ENCODE results near the gene NELFE. TPM values are rescaled to one million over a fixed set of nuclear protein-coding genes. Genes with fewer than 3 reads are reported as not detected.

NELFE gene
- total and polyA plus RNA-seq, 2 of the 13 experiments (the other 11 are each of a cell fraction or from before 2014, with no cell fraction given) = 51.3 to 69.8 TPM

GRCh38 chr6:31971993-31972708 is 13.4 kb upstream of the NELFE start, which contains the start of gene DXO (continued):
- TF ChIP-seq ZNF407 (CRISPR knock-in tag; IDR thresholded peaks at IDR 0.05; ENCODE audit: not compliant biosample characterization) (peak; percentile 46), KDM6A (CRISPR knock-in tag; IDR thresholded peaks at IDR 0.05; ENCODE audit: low read depth) (no peak), ZNF510 (CRISPR knock-in tag; IDR thresholded peaks at IDR 0.05; ENCODE audit: low read depth) (peak; percentile 20; the same call in 1 of the 2 replicates), ELF1 (CRISPR knock-in tag; IDR thresholded peaks at IDR 0.05) (peak; percentile 98), STAT5B (CRISPR knock-in tag; IDR thresholded peaks at IDR 0.05) (no peak; the same call in 1 of the 2 replicates), GFI1 (CRISPR knock-in tag; IDR thresholded peaks at IDR 0.05; ENCODE audit: borderline replicate concordance) (no peak), PAX8 (CRISPR knock-in tag; IDR thresholded peaks at IDR 0.05; ENCODE audit: borderline replicate concordance) (no peak), HNRNPL (IDR thresholded peaks at IDR 0.05; ENCODE audit: low read depth, low read length) (peak; percentile 70; the same call in 1 of the 2 replicates), ZBTB42 (CRISPR knock-in tag; IDR thresholded peaks at IDR 0.05) (0 out of 2 replicates have a peak, but pooled peaks have one; percentile 64), HMGXB4 (CRISPR knock-in tag; IDR thresholded peaks at IDR 0.05; ENCODE audit: borderline replicate concordance in 1 of 2, low read depth in 1 of 2) (peak; percentile 76 to 84; a peak in 3 of 4 replicates), ZNF552 (CRISPR knock-in tag; IDR thresholded peaks at IDR 0.05; ENCODE audit: borderline replicate concordance) (peak; percentile 81), RARG (CRISPR knock-in tag; IDR thresholded peaks at IDR 0.05; ENCODE audit: low read depth) (no peak)
- TF ChIP-seq, protein P1, sequence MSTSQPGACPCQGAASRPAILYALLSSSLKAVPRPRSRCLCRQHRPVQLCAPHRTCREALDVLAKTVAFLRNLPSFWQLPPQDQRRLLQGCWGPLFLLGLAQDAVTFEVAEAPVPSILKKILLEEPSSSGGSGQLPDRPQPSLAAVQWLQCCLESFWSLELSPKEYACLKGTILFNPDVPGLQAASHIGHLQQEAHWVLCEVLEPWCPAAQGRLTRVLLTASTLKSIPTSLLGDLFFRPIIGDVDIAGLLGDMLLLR (CRISPR knock-in tag; IDR thresholded peaks at IDR 0.05) = peak; percentile 84
- TF ChIP-seq, protein P2, sequence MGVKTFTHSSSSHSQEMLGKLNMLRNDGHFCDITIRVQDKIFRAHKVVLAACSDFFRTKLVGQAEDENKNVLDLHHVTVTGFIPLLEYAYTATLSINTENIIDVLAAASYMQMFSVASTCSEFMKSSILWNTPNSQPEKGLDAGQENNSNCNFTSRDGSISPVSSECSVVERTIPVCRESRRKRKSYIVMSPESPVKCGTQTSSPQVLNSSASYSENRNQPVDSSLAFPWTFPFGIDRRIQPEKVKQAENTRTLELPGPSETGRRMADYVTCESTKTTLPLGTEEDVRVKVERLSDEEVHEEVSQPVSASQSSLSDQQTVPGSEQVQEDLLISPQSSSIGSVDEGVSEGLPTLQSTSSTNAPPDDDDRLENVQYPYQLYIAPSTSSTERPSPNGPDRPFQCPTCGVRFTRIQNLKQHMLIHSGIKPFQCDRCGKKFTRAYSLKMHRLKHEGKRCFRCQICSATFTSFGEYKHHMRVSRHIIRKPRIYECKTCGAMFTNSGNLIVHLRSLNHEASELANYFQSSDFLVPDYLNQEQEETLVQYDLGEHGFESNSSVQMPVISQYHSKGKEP (CRISPR knock-in tag; IDR thresholded peaks at IDR 0.05) = peak; percentile 54
- TF ChIP-seq, protein P3, sequence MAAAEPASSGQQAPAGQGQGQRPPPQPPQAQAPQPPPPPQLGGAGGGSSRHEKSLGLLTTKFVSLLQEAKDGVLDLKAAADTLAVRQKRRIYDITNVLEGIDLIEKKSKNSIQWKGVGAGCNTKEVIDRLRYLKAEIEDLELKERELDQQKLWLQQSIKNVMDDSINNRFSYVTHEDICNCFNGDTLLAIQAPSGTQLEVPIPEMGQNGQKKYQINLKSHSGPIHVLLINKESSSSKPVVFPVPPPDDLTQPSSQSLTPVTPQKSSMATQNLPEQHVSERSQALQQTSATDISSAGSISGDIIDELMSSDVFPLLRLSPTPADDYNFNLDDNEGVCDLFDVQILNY (CRISPR knock-in tag; conservative IDR thresholded peaks at IDR 0.05) = peak; percentile 53
